ENCODE measurements around the gene NUFIP1. TPM values are rescaled to one million over a fixed set of nuclear protein-coding genes. Genes with fewer than 3 reads are reported as not detected.

The NUFIP1 gene
- total RNA-seq, 1 donor from 2014 or later: 8.8 TPM

GRCh38 chr13:44895953-44896335 is 93.3 kb downstream of the NUFIP1 start:
- TF ChIP-seq, protein P1, sequence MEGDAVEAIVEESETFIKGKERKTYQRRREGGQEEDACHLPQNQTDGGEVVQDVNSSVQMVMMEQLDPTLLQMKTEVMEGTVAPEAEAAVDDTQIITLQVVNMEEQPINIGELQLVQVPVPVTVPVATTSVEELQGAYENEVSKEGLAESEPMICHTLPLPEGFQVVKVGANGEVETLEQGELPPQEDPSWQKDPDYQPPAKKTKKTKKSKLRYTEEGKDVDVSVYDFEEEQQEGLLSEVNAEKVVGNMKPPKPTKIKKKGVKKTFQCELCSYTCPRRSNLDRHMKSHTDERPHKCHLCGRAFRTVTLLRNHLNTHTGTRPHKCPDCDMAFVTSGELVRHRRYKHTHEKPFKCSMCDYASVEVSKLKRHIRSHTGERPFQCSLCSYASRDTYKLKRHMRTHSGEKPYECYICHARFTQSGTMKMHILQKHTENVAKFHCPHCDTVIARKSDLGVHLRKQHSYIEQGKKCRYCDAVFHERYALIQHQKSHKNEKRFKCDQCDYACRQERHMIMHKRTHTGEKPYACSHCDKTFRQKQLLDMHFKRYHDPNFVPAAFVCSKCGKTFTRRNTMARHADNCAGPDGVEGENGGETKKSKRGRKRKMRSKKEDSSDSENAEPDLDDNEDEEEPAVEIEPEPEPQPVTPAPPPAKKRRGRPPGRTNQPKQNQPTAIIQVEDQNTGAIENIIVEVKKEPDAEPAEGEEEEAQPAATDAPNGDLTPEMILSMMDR (IDR thresholded peaks at IDR 0.05; ENCODE audit: unreplicated experiment): no peak
- Mint-ChIP-seq H3K27ac (no peak overlapping the region), H3K9me3 (ENCODE audit: low read depth) (peaks cover 5% of the 10 kb centered on the region), H3K36me3 (ENCODE audit: insufficient read depth) (no peaks in the 10 kb centered on the region), H3K4me1 (ENCODE audit: low read depth) (peaks cover 12% of the 10 kb centered on the region), H3K27me3 (no peaks in the 10 kb centered on the region), H3K4me3 (ENCODE audit: low read depth) (no peak overlapping the region)
- no peak for DNase-seq (ENCODE audit: low spot score, unreplicated experiment)

DNA sequence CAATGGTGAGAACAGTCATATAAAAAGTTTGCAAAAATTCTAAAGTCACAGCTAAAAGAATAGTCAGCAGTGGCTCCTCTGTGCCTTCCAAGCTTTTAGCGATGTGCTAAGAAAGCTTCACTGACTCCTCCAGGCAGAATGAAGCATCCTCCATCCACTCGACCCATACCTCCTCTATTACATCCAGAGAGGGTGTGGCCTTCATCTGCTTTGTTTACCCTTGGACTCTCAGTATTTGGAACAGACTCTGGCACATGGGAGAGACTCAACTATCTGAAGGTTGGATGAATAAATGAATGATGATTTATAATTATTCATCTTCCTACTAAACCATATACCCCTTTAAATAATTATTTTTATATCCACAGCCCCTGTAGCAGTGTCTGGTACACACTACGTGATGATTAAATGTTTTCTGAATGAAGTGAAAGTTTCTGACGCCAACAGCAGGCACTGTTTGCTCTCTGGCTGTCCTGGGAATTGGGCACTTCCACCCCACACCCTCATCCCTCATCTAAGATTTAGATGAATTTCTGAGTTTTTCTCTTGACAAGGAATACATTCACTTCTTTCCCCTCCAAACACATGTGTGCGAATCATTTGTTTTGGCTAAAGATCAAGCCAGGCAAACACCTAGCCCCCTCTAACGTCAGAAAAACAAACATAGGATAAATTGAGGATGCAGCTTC is 93.9 kb downstream of the NUFIP1 start:
- TF ChIP-seq, protein P1 (IDR thresholded peaks at IDR 0.05; ENCODE audit: unreplicated experiment): no peak
- Mint-ChIP-seq H3K36me3 (ENCODE audit: insufficient read depth) (no peaks in the 10 kb centered on the region), H3K27me3 (no peaks in the 10 kb centered on the region), H3K27ac (no peak overlapping the region), H3K4me3 (ENCODE audit: low read depth) (no peak overlapping the region), H3K4me1 (ENCODE audit: low read depth) (peaks cover 12% of the 10 kb centered on the region), H3K9me3 (ENCODE audit: low read depth) (peaks cover 5% of the 10 kb centered on the region)
- DNase-seq (ENCODE audit: low spot score, unreplicated experiment): no peak

DNA sequence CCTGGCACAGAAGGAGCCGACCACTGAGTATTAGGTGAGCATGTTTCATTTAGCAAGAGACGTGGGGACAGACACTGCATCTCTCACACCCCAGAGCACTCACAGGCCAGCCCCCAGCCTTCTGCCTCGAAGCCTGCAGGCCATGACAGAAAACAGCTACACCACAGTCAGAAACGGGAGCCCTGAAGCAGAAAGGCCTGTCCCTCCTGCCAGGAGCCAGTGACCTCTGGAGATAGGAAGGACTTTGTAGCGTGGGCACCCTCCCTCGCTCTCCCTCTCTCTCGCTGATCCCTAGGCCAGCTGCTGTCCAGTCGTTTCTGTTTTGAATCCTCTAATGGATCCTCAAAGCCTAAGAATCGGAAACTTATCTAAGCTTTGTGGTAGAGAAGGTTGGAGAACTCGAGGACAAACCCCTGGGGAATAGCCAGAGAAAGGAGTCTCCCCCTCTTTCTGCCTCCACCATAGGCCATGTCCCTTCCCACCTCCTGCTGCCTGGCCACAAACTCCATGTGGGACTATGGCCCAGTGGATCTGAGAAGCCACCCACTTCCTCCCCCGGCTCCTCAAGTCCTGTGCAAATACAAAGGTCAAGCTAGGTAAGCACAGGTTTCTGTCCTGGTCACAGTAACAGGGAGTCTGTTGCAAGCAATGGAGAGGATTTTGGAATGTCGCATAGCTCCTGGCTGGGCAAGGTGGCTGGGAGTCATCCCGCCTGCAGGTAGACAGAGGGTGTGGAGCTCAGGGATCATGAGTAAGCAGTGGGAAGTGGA is 95.1 kb downstream of the NUFIP1 start:
- H3K9me3 Mint-ChIP-seq (ENCODE audit: low read depth): peaks cover 5% of the 10 kb centered on the region
- DNase-seq (ENCODE audit: low spot score, unreplicated experiment): no peak
- no peaks in the 10 kb centered on the region for H3K36me3 Mint-ChIP-seq (ENCODE audit: insufficient read depth)
- no peak overlapping the region for H3K4me3 Mint-ChIP-seq (ENCODE audit: low read depth)
- no peaks in the 10 kb centered on the region for H3K27me3 Mint-ChIP-seq
- peaks cover 12% of the 10 kb centered on the region for H3K4me1 Mint-ChIP-seq (ENCODE audit: low read depth)
- TF ChIP-seq, protein P1 (IDR thresholded peaks at IDR 0.05; ENCODE audit: unreplicated experiment): no peak
- peak overlapping the region; percentile 71 for H3K27ac Mint-ChIP-seq

Other genes starting within 250 kb of the NUFIP1 start
- gene GPALPP1, start 67 bp upstream of the NUFIP1 start, total RNA-seq: 28.9 and 32.7 TPM in 2 replicates
- 22.5 and 24.8 TPM in 2 replicates for gene GTF2F2, start 131.0 kb upstream of the NUFIP1 start, total RNA-seq
- not detected in 2 replicates for gene KCTD4, start 211.6 kb upstream of the NUFIP1 start, total RNA-seq